H54 (cell line): ENCODE data around the gene TMPRSS7.

Source experiments
- DNase-seq: peaks from one replicate; pipeline ENCODE4 v3.0.0; 2011; ENCODE audit warnings: low spot score, mixed read lengths; ENCODE audit not compliant: insufficient read length
- FAIRE-seq: peaks from 3 replicates; lab custom pipeline; 2011; peaks lifted over from hg19 to GRCh38; lab: Jason Lieb, UNC
- POLR2A ChIP-seq: IDR thresholded peaks from 2 replicates; pipeline ENCODE4 v1.6.1; 2011; ENCODE audit warnings: low read depth, mild to moderate bottlenecking, low read length

TMPRSS7 gene

GRCh38 chr3:112114576-112115160 lies 80.1 kb downstream of the TMPRSS7 start:
- FAIRE-seq: no peak
- TF ChIP-seq POLR2A: no peak
- DNase-seq: no peak

- TF ChIP-seq POLR2A: no peak
- FAIRE-seq: no peak
- no peak for DNase-seq
Observed at GRCh38 chr3:112115161-112115739, 80.7 kb downstream of the TMPRSS7 start.

- no peak for FAIRE-seq
- TF ChIP-seq POLR2A: no peak
- DNase-seq: no peak
Observed at GRCh38 chr3:112115806-112116383, 81.4 kb downstream of the TMPRSS7 start.

GRCh38 chr3:112116748-112117186 lies 82.2 kb downstream of the TMPRSS7 start:
- TF ChIP-seq POLR2A: no peak
- DNase-seq: no peak
- no peak for FAIRE-seq

- no peak for TF ChIP-seq POLR2A
- DNase-seq (no peak), FAIRE-seq (no peak)
Observed at GRCh38 chr3:112117415-112117814, 82.9 kb downstream of the TMPRSS7 start.

- FAIRE-seq (no peak), DNase-seq (no peak)
- no peak for TF ChIP-seq POLR2A
Observed at GRCh38 chr3:112117841-112118571, 83.5 kb downstream of the TMPRSS7 start.

- no peak for TF ChIP-seq POLR2A
- no peak for DNase-seq
- no peak for FAIRE-seq
Observed at GRCh38 chr3:112119962-112120836, 85.7 kb downstream of the TMPRSS7 start.

- no peak for TF ChIP-seq POLR2A
Observed at GRCh38 chr3:112121577-112122547, 87.3 kb downstream of the TMPRSS7 start.

GRCh38 chr3:112122870-112123269 lies 88.3 kb downstream of the TMPRSS7 start:
- TF ChIP-seq POLR2A: no peak
- DNase-seq: no peak
- FAIRE-seq: no peak

More at GRCh38 chr3:112121577-112122547, 87.3 kb downstream of the TMPRSS7 start:
- DNase-seq (no peak), FAIRE-seq (no peak)

- FAIRE-seq (no peak), DNase-seq (no peak)
- TF ChIP-seq POLR2A: no peak
Observed at GRCh38 chr3:112123548-112123947, 89.0 kb downstream of the TMPRSS7 start.

- no peak for FAIRE-seq
- TF ChIP-seq POLR2A: no peak
Observed at GRCh38 chr3:112124907-112125607, 90.5 kb downstream of the TMPRSS7 start.

GRCh38 chr3:112126511-112126911 lies 92.0 kb downstream of the TMPRSS7 start:
- FAIRE-seq (no peak), DNase-seq (no peak)
- no peak for TF ChIP-seq POLR2A

More at GRCh38 chr3:112124907-112125607, 90.5 kb downstream of the TMPRSS7 start:
- no peak for DNase-seq
